Measurements from ENCODE around the gene CDKN2AIP. TPM values are rescaled to one million over a fixed set of nuclear protein-coding genes. Genes with fewer than 3 reads are reported as not detected.

The CDKN2AIP gene
- total RNA-seq, 1 experiment from 2014 or later: 24.0 TPM

DNA sequence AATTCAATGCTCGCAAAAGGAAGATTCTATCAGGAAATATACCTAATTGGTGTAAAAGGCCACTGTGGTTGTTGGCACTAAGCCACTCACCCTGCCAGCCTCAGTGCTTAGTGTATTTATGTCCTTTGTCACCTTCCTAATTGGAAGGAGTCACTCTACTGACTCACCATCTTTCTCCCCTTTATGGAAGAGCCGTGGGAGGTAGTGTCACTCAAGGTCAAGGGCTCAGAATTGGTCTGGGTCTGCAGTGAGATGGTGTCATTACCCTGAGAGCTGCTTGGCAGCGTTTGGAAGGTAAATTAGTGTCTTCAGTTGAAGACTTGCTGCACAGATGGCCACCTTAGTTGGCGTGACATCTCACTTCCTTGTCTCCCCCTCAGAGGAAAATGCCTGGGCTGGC, 41.7 kb upstream of the CDKN2AIP start:
- no peak overlapping the region for H2BK20ac ChIP-seq (ENCODE audit: low read depth, low read length, poor library complexity, severe bottlenecking)
- H3K27me3 Mint-ChIP-seq (ENCODE audit: low read depth): peaks cover 29% of the 10 kb centered on the region
- H3K18ac ChIP-seq (ENCODE audit: insufficient read length, low read depth, low read length): no peak overlapping the region
- H3K14ac ChIP-seq (ENCODE audit: insufficient read depth, low read length): no peak overlapping the region
- no peak overlapping the region for H2BK15ac ChIP-seq (ENCODE audit: low read depth, low read length)
- H3K4me2 ChIP-seq (ENCODE audit: insufficient read depth, insufficient read length, low read length): no peak overlapping the region
- peaks cover 12 to 14% of the 10 kb centered on the region in 2 experiments for H3K4me1 Mint-ChIP-seq
- no peaks in the 10 kb centered on the region; the same call in 1 of the 2 replicates for H3K27me3 ChIP-seq (ENCODE audit: insufficient read depth, low read length)
- H3K36me3 Mint-ChIP-seq (ENCODE audit: insufficient read depth in 1 of 3, low read depth in 3 of 3): no peaks in the 10 kb centered on the region
- H3K9me3 Mint-ChIP-seq: no peaks in the 10 kb centered on the region
- no peak overlapping the region for H4K5ac ChIP-seq (ENCODE audit: insufficient read length, low read depth, low read length)
- no peak overlapping the region for H3K9ac ChIP-seq (ENCODE audit: extremely low read depth, insufficient read length, low read length)
- no peak overlapping the region for H3K56ac ChIP-seq (ENCODE audit: insufficient read length, low read depth, low read length)
- no peak overlapping the region for H2AK5ac ChIP-seq (ENCODE audit: insufficient read length, low read length)
- H3T11ph ChIP-seq (ENCODE audit: low read length): no peak overlapping the region
- H4K20me1 ChIP-seq (ENCODE audit: control insufficient read depth, insufficient read depth, insufficient read length): no peaks in the 10 kb centered on the region
- no peaks in the 10 kb centered on the region for H3K9me3 ChIP-seq (ENCODE audit: control insufficient read depth, low read depth, low read length)
- DNase-seq: no peak
- H3K79me2 ChIP-seq (ENCODE audit: insufficient read depth, low read length): no peaks in the 10 kb centered on the region
- H3K79me1 ChIP-seq (ENCODE audit: insufficient read depth, low read depth, low read length, poor library complexity, severe bottlenecking): no peaks in the 10 kb centered on the region
- no peak overlapping the region for H3K4ac ChIP-seq (ENCODE audit: low read depth, low read length)
- H3K4me3 Mint-ChIP-seq: no peak overlapping the region
- WGBS (ENCODE audit: extremely low coverage, insufficient read length, low lambda C conversion rate): no CpG with 5 or more reads among the region's 4 CpGs
- TF ChIP-seq, protein P1, sequence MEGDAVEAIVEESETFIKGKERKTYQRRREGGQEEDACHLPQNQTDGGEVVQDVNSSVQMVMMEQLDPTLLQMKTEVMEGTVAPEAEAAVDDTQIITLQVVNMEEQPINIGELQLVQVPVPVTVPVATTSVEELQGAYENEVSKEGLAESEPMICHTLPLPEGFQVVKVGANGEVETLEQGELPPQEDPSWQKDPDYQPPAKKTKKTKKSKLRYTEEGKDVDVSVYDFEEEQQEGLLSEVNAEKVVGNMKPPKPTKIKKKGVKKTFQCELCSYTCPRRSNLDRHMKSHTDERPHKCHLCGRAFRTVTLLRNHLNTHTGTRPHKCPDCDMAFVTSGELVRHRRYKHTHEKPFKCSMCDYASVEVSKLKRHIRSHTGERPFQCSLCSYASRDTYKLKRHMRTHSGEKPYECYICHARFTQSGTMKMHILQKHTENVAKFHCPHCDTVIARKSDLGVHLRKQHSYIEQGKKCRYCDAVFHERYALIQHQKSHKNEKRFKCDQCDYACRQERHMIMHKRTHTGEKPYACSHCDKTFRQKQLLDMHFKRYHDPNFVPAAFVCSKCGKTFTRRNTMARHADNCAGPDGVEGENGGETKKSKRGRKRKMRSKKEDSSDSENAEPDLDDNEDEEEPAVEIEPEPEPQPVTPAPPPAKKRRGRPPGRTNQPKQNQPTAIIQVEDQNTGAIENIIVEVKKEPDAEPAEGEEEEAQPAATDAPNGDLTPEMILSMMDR (conservative IDR thresholded peaks at IDR 0.05): no peak
- no peaks in the 10 kb centered on the region for H3K4me1 ChIP-seq (ENCODE audit: insufficient read depth, low read length)
- no peak overlapping the region for H4K8ac ChIP-seq (replicated peaks; ENCODE audit: insufficient read length, low read depth, low read length)
- H3K27ac Mint-ChIP-seq: no peak overlapping the region
- H2AFZ ChIP-seq (ENCODE audit: low read length): no peak overlapping the region
- peaks cover 4% of the 10 kb centered on the region for H3K23me2 ChIP-seq (ENCODE audit: insufficient read length, low read depth, low read length, poor library complexity, severe bottlenecking)
- no peak overlapping the region for H2BK5ac ChIP-seq (ENCODE audit: insufficient read length, low read length)
- H2BK120ac ChIP-seq (ENCODE audit: low read depth, low read length, poor library complexity, severe bottlenecking): no peak overlapping the region
- no peak overlapping the region for H3K23ac ChIP-seq (ENCODE audit: insufficient read length, low read depth, low read length)
- no peak overlapping the region for H3K27ac ChIP-seq (ENCODE audit: insufficient read length, low read depth, low read length)
- H4K91ac ChIP-seq (ENCODE audit: insufficient read length, low read depth, low read length): no peak overlapping the region
- H2BK12ac ChIP-seq (ENCODE audit: insufficient read length, low read depth, low read length): no peak overlapping the region

Measured in H9 (cell line).